Measurements from ENCODE around the gene CCDC7.

Gene CCDC7

GRCh38 chr10:32922170-32922569 lies 476.2 kb downstream of the CCDC7 start:
- no peak overlapping the region for H3K4me3 ChIP-seq (ENCODE audit: low read depth, low read length)
- H3K9me3 ChIP-seq: no peaks in the 10 kb centered on the region
- no peaks in the 10 kb centered on the region for H3K27me3 ChIP-seq
- DNase-seq: no peak
- no peak for TF ChIP-seq CTCF (IDR thresholded peaks at IDR 0.05; ENCODE audit: low read depth, low read length)
- peaks cover 23% of the 10 kb centered on the region for H3K36me3 ChIP-seq
- 0 out of 2 replicates have a peak, but pooled peaks cover 4% of the 10 kb centered on the region for H3K4me1 ChIP-seq

GRCh38 chr10:32923134-32923533 lies 477.2 kb downstream of the CCDC7 start:
- no peaks in the 10 kb centered on the region for H3K27me3 ChIP-seq
- peaks cover 31% of the 10 kb centered on the region for H3K36me3 ChIP-seq
- no peak overlapping the region for H3K4me3 ChIP-seq (ENCODE audit: low read depth, low read length)
- TF ChIP-seq CTCF (IDR thresholded peaks at IDR 0.05; ENCODE audit: low read depth, low read length): no peak
- H3K4me1 ChIP-seq: 0 out of 2 replicates have a peak, but pooled peaks cover 4% of the 10 kb centered on the region
- H3K9me3 ChIP-seq: no peaks in the 10 kb centered on the region
- DNase-seq: no peak

- H3K9me3 ChIP-seq: no peaks in the 10 kb centered on the region
- H3K36me3 ChIP-seq: peaks cover 31% of the 10 kb centered on the region
- DNase-seq: no peak
- no peak for TF ChIP-seq CTCF (IDR thresholded peaks at IDR 0.05; ENCODE audit: low read depth, low read length)
- 0 out of 2 replicates have a peak, but pooled peaks cover 4% of the 10 kb centered on the region for H3K4me1 ChIP-seq
- no peak overlapping the region for H3K4me3 ChIP-seq (ENCODE audit: low read depth, low read length)
- no peaks in the 10 kb centered on the region for H3K27me3 ChIP-seq
Observed at GRCh38 chr10:32923849-32924248, 477.9 kb downstream of the CCDC7 start.

Data from BE2C (cell line).